Esophagus squamous epithelium (tissue), 4 donors: ENCODE data around the gene LEF1.

ENCODE experiments used
- CTCF ChIP-seq, 6 experiments: fragments of 450-650 bp in 4 of 6; fragments of 200-600 bp in 2 of 6; sonication (generic) in 2 of 6; IDR thresholded peaks; one replicate each; pipeline ENCODE4 v1.5.1; 2016 to 2019; ENCODE audit warnings: antibody characterized with exemption in 6 of 6, mild to moderate bottlenecking in 4 of 6, moderate library complexity in 4 of 6
- POLR2A ChIP-seq, 4 donors: fragments of 450-650 bp; IDR thresholded peaks; one replicate each; pipeline ENCODE4 v1.6.1; 2017; ENCODE audit warnings: antibody characterized with exemption in 4 of 4, mild to moderate bottlenecking in 4 of 4, moderate library complexity in 3 of 4

- no peak for TF ChIP-seq CTCF (IDR thresholded peaks at IDR 0.05)
- TF ChIP-seq POLR2A (IDR thresholded peaks at IDR 0.05) = no peak
These were observed 154.8 kb downstream of the LEF1 start for GRCh38 chr4:108013955-108014354.
